K562 (cell line): ENCODE measurements around the gene VSNL1. TPM values are rescaled to one million over a fixed set of nuclear protein-coding genes. Genes with fewer than 3 reads are reported as not detected.

ENCODE experiments used
- ATAC-seq: fragments of 200-7000 bp; cut with Tn5 transposase; 3 replicates; pipeline ENCODE4 v1.9.1; 2020; ENCODE audit warnings: moderate library complexity
- BruUV-seq: library from RNA; stranded (reverse); fragments of 400-500 nt; replicated peaks from 2 replicates; lab custom pipeline; 2021; lab: Mats Ljungman, UMichigan
- CTCF ChIA-PET: fragments of 300-600 bp; formaldehyde crosslinking; extraction: SDS; loops from one replicate; lab custom pipeline; 2021; ENCODE audit warnings: low intra/inter-chr PET ratio; lab: Yijun Ruan, JAX
- POLR2A ChIA-PET: fragments of 300-600, 350-650 bp; sonication (Branson Sonifier 250); formaldehyde crosslinking; extraction: SDS; loops from one replicate; lab custom pipeline; 2021; ENCODE audit warnings: antibody characterized with exemption, inconsistent platforms; lab: Yijun Ruan, JAX
- DNase-seq, 4 experiments: peaks; one replicate each; pipeline versions ENCODE4 v3.0.0 to v3.0.0-alpha.2; 2011 to 2018; ENCODE audit warnings: low spot score in 3 of 4, mixed read lengths in 3 of 4; ENCODE audit errors: extremely low read depth in 1 of 4
- FAIRE-seq: peaks from 2 replicates; lab custom pipeline; 2011; peaks lifted over from hg19 to GRCh38; lab: Jason Lieb, UNC
- H2AFZ ChIP-seq: 2 replicates; pipeline ENCODE4 v1.6.0; 2011; ENCODE audit warnings: low read depth, low read length, control low read depth, inconsistent platforms
- H3K27ac ChIP-seq: fragments of 200-600 bp; 3 replicates; pipeline ENCODE4 v1.8.0; 2011; ENCODE audit warnings: low read depth, mild to moderate bottlenecking, control low read depth, inconsistent platforms, low read length, moderate library complexity, mixed read lengths; ENCODE audit errors: extremely low read depth
- H3K27me3 ChIP-seq, 2 experiments: fragments of 300-600 bp in 1 of 2; 2 replicates in 1 of 2; 3 replicates in 1 of 2; pipeline versions ENCODE4 v1.6.0 to v1.8.0; 2011; ENCODE audit warnings: inconsistent platforms in 2 of 2, low read length in 2 of 2, mild to moderate bottlenecking in 1 of 2, mixed read lengths in 1 of 2, moderate library complexity in 1 of 2; ENCODE audit not compliant: control insufficient read depth in 2 of 2, insufficient read depth in 2 of 2
- H3K36me3 ChIP-seq: fragments of 300-600 bp; 3 replicates; pipeline ENCODE4 v1.8.0; 2011; ENCODE audit warnings: mild to moderate bottlenecking, low read length, inconsistent platforms; ENCODE audit not compliant: control insufficient read depth, insufficient read depth
- H3K4me1 ChIP-seq, 2 experiments: fragments of 200-600 bp in 1 of 2; replicated peaks in 1 of 2; 2 replicates in 1 of 2; 3 replicates in 1 of 2; pipeline versions ENCODE4 v1.5.1 to v1.8.0; 2011; ENCODE audit warnings: inconsistent platforms in 2 of 2, low read length in 2 of 2, mild to moderate bottlenecking in 1 of 2, mixed read lengths in 1 of 2, moderate library complexity in 1 of 2; ENCODE audit not compliant: control insufficient read depth in 2 of 2, insufficient read depth in 2 of 2
- H3K4me2 ChIP-seq: 2 replicates; pipeline ENCODE4 v1.6.1; 2011; ENCODE audit warnings: low read length, control low read depth, inconsistent platforms, mixed read lengths; ENCODE audit not compliant: insufficient read depth
- H3K4me3 ChIP-seq: fragments of 200-600 bp; sonication (generic), shearing (Covaris generic); 2 replicates; pipeline ENCODE4 v1.5.1; 2016; ENCODE audit warnings: control low read depth, inconsistent platforms
- H3K79me2 ChIP-seq: fragments of 200-600 bp; 3 replicates; pipeline ENCODE4 v1.8.0; 2011; ENCODE audit warnings: low read length, inconsistent platforms; ENCODE audit not compliant: control insufficient read depth, insufficient read depth
- H3K9ac ChIP-seq, 2 experiments: 2 replicates each; pipeline versions ENCODE4 v1.6.0 to v1.6.1; 2011; ENCODE audit warnings: low read depth in 2 of 2, low read length in 2 of 2, control low read depth in 1 of 2, inconsistent platforms in 1 of 2, mild to moderate bottlenecking in 1 of 2, mixed read lengths in 1 of 2; ENCODE audit not compliant: insufficient read depth in 1 of 2
- H3K9me1 ChIP-seq: one replicate; pipeline ENCODE4 v1.6.0; 2011; ENCODE audit warnings: inconsistent platforms, mild to moderate bottlenecking, low read length, moderate library complexity; ENCODE audit not compliant: control insufficient read depth, insufficient read depth
- H3K9me3 ChIP-seq: replicated peaks from 2 replicates; pipeline ENCODE4 v1.5.1; 2011; ENCODE audit warnings: low read depth, low read length, inconsistent platforms; ENCODE audit not compliant: control insufficient read depth, insufficient read depth
- H4K20me1 ChIP-seq: replicated peaks from 2 replicates; pipeline ENCODE4 v1.6.1; 2011; ENCODE audit warnings: low read length, inconsistent platforms, mixed read lengths; ENCODE audit not compliant: control insufficient read depth, insufficient read depth
- CEBPG ChIP-seq, 3 experiments: fragments of 200-800 bp in 1 of 3; sonication (Bioruptor generic) in 1 of 3; sonication (generic) in 1 of 3; formaldehyde crosslinking in 1 of 3; IDR thresholded peaks in 2 of 3; conservative IDR thresholded peaks in 1 of 3; 2 replicates each; pipeline versions ENCODE4 v1.6.1 to v1.8.0; 2016 to 2022; ENCODE audit warnings: missing compliant biosample characterization in 2 of 3, missing genetic modification characterization in 2 of 3, mild to moderate bottlenecking in 1 of 3, missing genetic modification reagents in 1 of 3
- CSDE1 ChIP-seq, 2 experiments: fragments of 450-650 bp; IDR thresholded peaks; 2 replicates each; pipeline ENCODE4 v1.6.1; 2016; ENCODE audit warnings: mild to moderate bottlenecking in 1 of 2
- ELK3 ChIP-seq: fragments of 450-650 bp; formaldehyde crosslinking; IDR thresholded peaks from 2 replicates; pipeline ENCODE4 v1.4.0; 2020; ENCODE audit warnings: mild to moderate bottlenecking
- GABPA ChIP-seq: fragments of 200-800 bp; sonication (Bioruptor generic); conservative IDR thresholded peaks from 2 replicates; pipeline ENCODE4 v1.6.1; 2016; ENCODE audit warnings: low read depth, missing genetic modification characterization, missing compliant biosample characterization
- HEY1 ChIP-seq: fragments of 250-450 bp; sonication (Bioruptor Pico); IDR thresholded peaks from 2 replicates; pipeline ENCODE4 v1.5.0; 2020; ENCODE audit warnings: mild to moderate bottlenecking, moderate library complexity, borderline replicate concordance
- MTA1 ChIP-seq: fragments of 450-650 bp; IDR thresholded peaks from 2 replicates; pipeline ENCODE4 v1.6.1; 2017; ENCODE audit warnings: borderline replicate concordance
- PHB2 ChIP-seq: fragments of 450-650 bp; IDR thresholded peaks from 2 replicates; pipeline ENCODE4 v1.6.1; 2017; ENCODE audit warnings: low read depth
- PHF21A ChIP-seq: fragments of 450-650 bp; IDR thresholded peaks from 2 replicates; pipeline ENCODE4 v1.6.1; 2017; ENCODE audit warnings: low read depth, borderline replicate concordance
- RBM14 ChIP-seq: fragments of 200-400 bp; formaldehyde crosslinking; IDR thresholded peaks from 2 replicates; pipeline ENCODE4 v1.6.1; 2018; ENCODE audit warnings: low read depth, mild to moderate bottlenecking, low read length, moderate library complexity, borderline replicate concordance; ENCODE audit not compliant: insufficient read depth
- RBM25 ChIP-seq: fragments of 200-400 bp; formaldehyde crosslinking; IDR thresholded peaks from 2 replicates; pipeline ENCODE4 v1.6.1; 2018; ENCODE audit warnings: low read length, low read depth, moderate library complexity; ENCODE audit not compliant: severe bottlenecking
- RFX5 ChIP-seq: IDR thresholded peaks from 2 replicates; pipeline ENCODE4 v1.6.1; 2011; ENCODE audit warnings: low read depth, mild to moderate bottlenecking, improper control_type of control experiment, low read length
- XRCC3 ChIP-seq: fragments of 450-650 bp; IDR thresholded peaks from 2 replicates; pipeline ENCODE4 v1.6.1; 2017; ENCODE audit warnings: mild to moderate bottlenecking, moderate library complexity
- ZNF124 ChIP-seq: sonication (generic); formaldehyde crosslinking; IDR thresholded peaks from 2 replicates; pipeline ENCODE4 v1.8.1; 2022; ENCODE audit warnings: missing genetic modification reagents
- ZNF263 ChIP-seq: sonication (generic); formaldehyde crosslinking; IDR thresholded peaks from 2 replicates; pipeline ENCODE4 v1.8.0; 2022; ENCODE audit warnings: mild to moderate bottlenecking, missing genetic modification reagents, borderline replicate concordance
- ZNF277 ChIP-seq: fragments of 250-450 bp; sonication (Bioruptor Pico); IDR thresholded peaks from 2 replicates; pipeline ENCODE4 v1.8.0; 2022; ENCODE audit warnings: inconsistent platforms, mild to moderate bottlenecking, moderate library complexity, borderline replicate concordance
- WGBS: fragments of 100-300 bp; shearing (Covaris generic); methylation state at CpG from one replicate; pipeline ENCODE4 v1.1.6; 2016; ENCODE audit warnings: low coverage, mixed read lengths; ENCODE audit not compliant: insufficient coverage; ENCODE audit errors: missing lambda C conversion rate; 5-methylcytosine and 5-hydroxymethylcytosine counted together
- in situ Hi-C: fragments of 300-500 bp; cut with MboI; formaldehyde crosslinking; loops from 4 replicates; pipeline ENCODE4 v1.15.0; 2018; ENCODE audit warnings: inconsistent platforms, mixed read lengths
- intact Hi-C: fragments of 100-400 bp; cut with micrococcal nuclease; formaldehyde crosslinking; loops from 2 replicates; pipeline ENCODE4 v1.14.2; 2022
- polyA plus RNA-seq, 8 experiments: library from polyadenylated mRNA; depleted of rRNA in 4 of 8; stranded (reverse) in 5 of 8; unstranded in 3 of 8; fragments of >200 nt; fragmentation: Nextera tagmentation in 2 of 8; fragmentation: Illumina TruSeq in 1 of 8; extraction: Ambion mirVana in 2 of 8; extraction: Trizol in 1 of 8; gene quantifications; 2 replicates each; pipeline versions ENCODE4 v1.2.1 to v1.2.3, GENCODE V29; 2011 to 2014; ENCODE audit warnings: inconsistent platforms in 1 of 8, missing spikeins in 1 of 8
- total RNA-seq, 7 experiments: library from RNA; depleted of rRNA in 6 of 7; stranded (reverse); fragments of >200 nt in 6 of 7; fragmentation: Illumina TruSeq in 2 of 7; extraction: Trizol in 2 of 7; gene quantifications; 2 replicates each; pipeline versions ENCODE4 v1.2.1 to v1.2.3, GENCODE V29; 2011 to 2021; ENCODE audit warnings: low replicate concordance in 1 of 7

VSNL1 gene
- total and polyA plus RNA-seq, 9 of the 15 experiments (the other 6 are each of a cell fraction or from before 2014, with no cell fraction given), result 0.20 TPM; not detected in 8

- BruUV-seq, result no TSS peak
- no peak for DNase-seq
- FAIRE-seq, result no peak
- Histone ChIP-seq H2AFZ (no peak overlapping the region), H3K27ac (no peak overlapping the region), H3K4me2 (no peak overlapping the region), H4K20me1 (no peaks in the 10 kb centered on the region), H3K9ac (no peak overlapping the region)
- in situ Hi-C loops, result no loop called here
- no peak for TF ChIP-seq ELK3 (CRISPR knock-in tag)
- TF ChIP-seq RFX5, result no peak
- no peak for TF ChIP-seq ZNF263 (CRISPR knock-in tag)
- TF ChIP-seq, all 486 proteins: peak for 0
- CTCF ChIA-PET, result no interaction called here
- no peaks in the 10 kb centered on the region for H3K4me1 ChIP-seq
- 17% methylated on average over 2 of the region's 2 CpGs for WGBS
- no peaks in the 10 kb centered on the region for H3K9me3 ChIP-seq
- no peak for ATAC-seq
- H3K9me1 ChIP-seq, result no peaks in the 10 kb centered on the region
- POLR2A ChIA-PET, result no interaction called here
- H3K79me2 ChIP-seq, result no peaks in the 10 kb centered on the region
- no peak overlapping the region for H3K4me3 ChIP-seq
- H3K27me3 ChIP-seq, result no peaks in the 10 kb centered on the region
- intact Hi-C loops, result no loop called here
- no peaks in the 10 kb centered on the region for H3K36me3 ChIP-seq
These were observed 10.4 kb downstream of the VSNL1 start for GRCh38 chr2:17550907-17551306.

GRCh38 chr2:17555150-17555549, 14.7 kb downstream of the VSNL1 start:
- no peak overlapping the region for H2AFZ ChIP-seq
- no peaks in the 10 kb centered on the region for H3K36me3 ChIP-seq
- 9% methylated on average over 1 of the region's 1 CpG for WGBS
- no peak for TF ChIP-seq CSDE1 (IDR thresholded peaks at IDR 0.05)
- no peak for TF ChIP-seq ZNF277 (CRISPR knock-in tag)
- TF ChIP-seq CEBPG (CRISPR knock-in tag; IDR thresholded peaks at IDR 0.05), result no peak
- no peak for TF ChIP-seq CEBPG (tag; conservative IDR thresholded peaks at IDR 0.05 in 1 of 2, IDR thresholded peaks at IDR 0.05 in 1 of 2)
- TF ChIP-seq RBM25, result no peak
- TF ChIP-seq PHB2, result no peak
- no peak for TF ChIP-seq ZNF124 (CRISPR knock-in tag)
- TF ChIP-seq XRCC3, result no peak
- TF ChIP-seq GABPA (tag), result no peak
- no peak for TF ChIP-seq RBM14
- TF ChIP-seq PHF21A, result no peak
- no peak for TF ChIP-seq HEY1 (CRISPR knock-in tag)
- TF ChIP-seq MTA1, result no peak

More at GRCh38 chr2:17555150-17555549, 14.7 kb downstream of the VSNL1 start:
- no peaks in the 10 kb centered on the region for H3K9me3 ChIP-seq
- H3K9ac ChIP-seq, result no peak overlapping the region
- H3K79me2 ChIP-seq, result no peaks in the 10 kb centered on the region
- ChIA-PET CTCF (no interaction called here), POLR2A (no interaction called here)
- H3K27me3 ChIP-seq, result peaks cover 0 to 2% of the 10 kb centered on the region in 2 experiments; a peak in 1 of 5 replicates
- no peaks in the 10 kb centered on the region for H3K4me1 ChIP-seq
- H3K9me1 ChIP-seq, result no peaks in the 10 kb centered on the region
- ATAC-seq (no peak), DNase-seq (no peak), FAIRE-seq (no peak)
- in situ Hi-C loops (no loop called here), intact Hi-C loops (no loop called here)
- H3K4me3 ChIP-seq, result no peak overlapping the region
- no peak overlapping the region for H3K27ac ChIP-seq
- no peaks in the 10 kb centered on the region for H4K20me1 ChIP-seq
- no peak overlapping the region for H3K4me2 ChIP-seq
- BruUV-seq, result no TSS peak
